ENCODE data around the gene QKI. TPM values are rescaled to one million over a fixed set of nuclear protein-coding genes. Genes with fewer than 3 reads are reported as not detected.

The QKI gene
- total and polyA plus RNA-seq, 2 of the 8 experiments (the other 6 are each of a cell fraction or from before 2014, with no cell fraction given): 181 to 183 TPM

DNA sequence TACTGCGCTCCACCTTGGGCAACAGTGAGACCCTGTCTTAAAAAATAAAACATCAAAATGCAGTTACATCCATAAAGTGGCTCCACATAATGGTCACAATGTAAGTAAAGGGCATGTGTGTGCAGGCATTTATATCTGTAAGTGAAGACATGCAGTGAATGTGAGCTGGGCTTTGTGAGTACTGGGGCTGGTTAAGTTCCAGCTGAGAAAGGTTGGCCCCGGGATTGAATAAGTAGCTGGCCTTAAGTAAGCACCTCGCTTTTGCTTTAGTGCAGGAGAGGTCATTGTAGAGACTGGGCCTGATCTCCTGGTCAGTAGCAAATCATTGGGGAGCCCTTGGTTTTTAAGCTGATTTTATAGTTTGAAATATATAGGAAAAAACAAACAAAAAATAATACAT is 8.0 kb downstream of the QKI start:
- Histone ChIP-seq H4K8ac (ENCODE audit: extremely low read depth, insufficient read depth, low read length) (no peak overlapping the region), H3K4me1 (replicated peaks in 1 of 4; ENCODE audit: control insufficient read depth in 3 of 4, insufficient read depth in 4 of 4, low read length in 3 of 4) (peaks cover 4 to 15% (median 10%) of the 10 kb centered on the region in 4 experiments; a peak in 6 of 7 replicates), H2AFZ (ENCODE audit: low read length) (no peak overlapping the region), H3K4me3 (ENCODE audit: extremely low read depth in 1 of 4, insufficient read depth in 2 of 4, low read depth in 3 of 4, low read length in 4 of 4) (no peak overlapping the region), H4K20me1 (replicated peaks in 1 of 2; ENCODE audit: control insufficient read depth in 1 of 2, insufficient read depth in 2 of 2, low read length in 2 of 2) (peaks cover 21 to 33% of the 10 kb centered on the region in 2 experiments), H2AK5ac (ENCODE audit: low read depth, low read length) (no peak overlapping the region), H3K27ac (ENCODE audit: low read depth, low read length) (no peak overlapping the region; the same call in 1 of the 2 replicates), H4K91ac (replicated peaks; ENCODE audit: insufficient read length, low read length) (no peak overlapping the region), H3K27me3 (replicated peaks in 1 of 4; ENCODE audit: control insufficient read depth in 3 of 4, extremely low read depth in 1 of 4, insufficient read depth in 3 of 4, low read length in 3 of 4) (no peaks in the 10 kb centered on the region), H3K18ac (ENCODE audit: extremely low read depth, low read length) (no peak overlapping the region), H3K9ac (replicated peaks in 1 of 4; ENCODE audit: extremely low read depth in 1 of 4, low read depth in 3 of 4, low read length in 3 of 4) (no peak overlapping the region), H3K4me2 (ENCODE audit: insufficient read depth in 1 of 2, low read depth in 2 of 2, low read length in 2 of 2) (no peak overlapping the region), H3K23me2 (ENCODE audit: low read depth, low read length) (no peaks in the 10 kb centered on the region), H2BK120ac (replicated peaks; ENCODE audit: low read depth, low read length) (no peak overlapping the region), H3K4ac (replicated peaks; ENCODE audit: insufficient read length, low read depth, low read length) (no peak overlapping the region), H2BK15ac (ENCODE audit: low read length) (no peak overlapping the region), H3K56ac (replicated peaks; ENCODE audit: insufficient read length, low read depth, low read length) (no peak overlapping the region), H2BK12ac (ENCODE audit: low read depth, low read length) (no peak overlapping the region), H3K9me3 (ENCODE audit: insufficient read depth in 2 of 2, low read depth in 1 of 2, low read length in 1 of 2) (no peaks in the 10 kb centered on the region), H4K5ac (ENCODE audit: insufficient read length, low read depth, low read length) (no peak overlapping the region), H3K23ac (ENCODE audit: insufficient read length) (no peak overlapping the region), H2BK5ac (ENCODE audit: low read depth, low read length) (no peak overlapping the region), H3K14ac (ENCODE audit: insufficient read length) (no peak overlapping the region), H3K36me3 (ENCODE audit: control insufficient read depth in 2 of 4, insufficient read depth in 4 of 4, low read length in 3 of 4) (no peaks in the 10 kb centered on the region), H3K79me1 (ENCODE audit: low read depth, low read length) (0 out of 2 replicates have a peak, but pooled peaks cover 2% of the 10 kb centered on the region), H2BK20ac (ENCODE audit: low read length) (no peak overlapping the region), H3K79me2 (ENCODE audit: control insufficient read depth in 1 of 2, insufficient read depth in 2 of 2, low read length in 2 of 2) (peaks cover 43 to 100% of the 10 kb centered on the region in 2 experiments)
- ChIA-PET CTCF (ENCODE audit: partially characterized antibody) (interaction anchor here (1.1 to 1.5 kb wide), 3 partner anchors 37 to 354 kb away, joined by 3 read pairs; no protein-coding TSS in a partner anchor), POLR2A (ENCODE audit: partially characterized antibody) (interaction anchor here (1.3 to 1.9 kb wide), 2 partner anchors 131 to 169 kb away, joined by 4 read pairs; no protein-coding TSS in a partner anchor)
- no peak for FAIRE-seq
- WGBS, 2 experiments (ENCODE audit: extremely low coverage in 1 of 2, insufficient coverage in 1 of 2, insufficient read length in 1 of 2, insufficient replicate concordance in 2 of 2, low coverage in 1 of 2, low lambda C conversion rate in 2 of 2, missing lambda C conversion rate in 1 of 2): 87% methylated on average over 3 of the region's 3 CpGs; no CpG with 5 or more reads in 1 of the 2 experiments
- no peak for DNase-seq (ENCODE audit: low read depth in 1 of 2, low spot score in 2 of 2)
- TF ChIP-seq EP300 (IDR thresholded peaks at IDR 0.05; ENCODE audit: borderline replicate concordance in 1 of 2, low read depth in 2 of 2, low read length in 2 of 2) (no peak), FOSL1 (IDR thresholded peaks at IDR 0.05; ENCODE audit: insufficient read depth, low read depth, low read length) (no peak), SIN3A (conservative IDR thresholded peaks at IDR 0.05 in 1 of 2, IDR thresholded peaks at IDR 0.05 in 1 of 2; ENCODE audit: low read depth in 1 of 2, low read length in 2 of 2) (no peak), TEAD4 (IDR thresholded peaks at IDR 0.05; ENCODE audit: low read depth, low read length) (no peak), RNF2 (IDR thresholded peaks at IDR 0.05; ENCODE audit: borderline replicate concordance, low read depth, low read length, missing control alignments, poor library complexity, severe bottlenecking) (no peak)
